T-cell (primary cell): ENCODE results near the gene FNBP1. TPM values are rescaled to one million over a fixed set of nuclear protein-coding genes. Genes with fewer than 3 reads are reported as not detected.

ENCODE experiments used
- ATAC-seq, 4 experiments: fragments of 200-7000 bp in 3 of 4; fragments of 150-1000 bp in 1 of 4; cut with Tn5 transposase; replicated peaks in 1 of 4; 1 replicate in 3 of 4; 2 replicates in 1 of 4; pipeline ENCODE4 v1.10.0; 2021; ENCODE audit warnings: moderate library complexity in 3 of 4, mild to moderate bottlenecking in 2 of 4, moderate number of reproducible peaks in 1 of 4
- CTCF ChIA-PET, 2 donors: fragments of 300-600 bp; sonication (Branson Sonifier 250); formaldehyde crosslinking; loops; one replicate each; lab custom pipeline; 2022; ENCODE audit warnings: antibody characterized with exemption in 2 of 2; lab: Charles Lee
- POLR2A ChIA-PET, 2 donors: fragments of 300-600 bp; sonication (Branson Sonifier 250); formaldehyde crosslinking; loops; one replicate each; lab custom pipeline; 2022; ENCODE audit warnings: antibody characterized with exemption in 2 of 2; lab: Charles Lee
- DNase-seq, 35 experiments: peaks; one replicate each; pipeline versions ENCODE4 v3.0.0 to v3.0.0-alpha.2; 2013 to 2023
- H3K27ac ChIP-seq: one replicate; pipeline ENCODE4 v1.5.1; 2013; ENCODE audit warnings: low read length
- H3K27me3 ChIP-seq, 2 experiments: replicated peaks in 1 of 2; 1 replicate in 1 of 2; 2 replicates in 1 of 2; pipeline versions ENCODE4 v1.6.1 to v1.7.0; 2013; ENCODE audit warnings: low read length in 1 of 2, mixed read lengths in 1 of 2; ENCODE audit not compliant: control insufficient read depth in 2 of 2, insufficient read depth in 2 of 2; ENCODE audit errors: extremely low read depth in 1 of 2
- H3K36me3 ChIP-seq, 2 donors: 1 replicate in 1 of 2; 2 replicates in 1 of 2; pipeline versions ENCODE4 v1.6.1 to v1.7.0; 2013; ENCODE audit warnings: low read length in 1 of 2; ENCODE audit not compliant: control insufficient read depth in 2 of 2, insufficient read depth in 1 of 2; ENCODE audit errors: extremely low read depth in 1 of 2
- H3K4me1 ChIP-seq, 2 experiments: 1 replicate in 1 of 2; 2 replicates in 1 of 2; pipeline versions ENCODE4 v1.6.1 to v1.7.0; 2013; ENCODE audit warnings: low read length in 2 of 2, mixed read lengths in 1 of 2; ENCODE audit not compliant: insufficient read depth in 2 of 2, control insufficient read depth in 1 of 2; ENCODE audit errors: extremely low read depth in 1 of 2
- H3K4me3 ChIP-seq, 2 donors: 1 replicate in 1 of 2; 2 replicates in 1 of 2; pipeline versions ENCODE4 v1.5.1 to v1.7.0; 2013; ENCODE audit warnings: mild to moderate bottlenecking in 2 of 2, low read length in 1 of 2, moderate library complexity in 1 of 2; ENCODE audit not compliant: control insufficient read depth in 1 of 2; ENCODE audit errors: extremely low read depth in 1 of 2
- H3K9me3 ChIP-seq: 2 replicates; pipeline ENCODE4 v1.7.0; 2013
- H3K27ac Mint-ChIP-seq, 2 donors: one replicate each; pipeline ENCODE4 v1.8.0; 2020 to 2021; ENCODE audit warnings: mild to moderate bottlenecking in 2 of 2, mixed read lengths in 2 of 2
- H3K27me3 Mint-ChIP-seq, 2 donors: one replicate each; pipeline ENCODE4 v1.8.0; 2021 to 2022; ENCODE audit warnings: mixed read lengths in 2 of 2
- H3K36me3 Mint-ChIP-seq: one replicate; pipeline ENCODE4 v1.8.0; 2021; ENCODE audit warnings: mixed read lengths
- H3K4me1 Mint-ChIP-seq, 3 donors: one replicate each; pipeline ENCODE4 v1.8.0; 2020 to 2022; ENCODE audit warnings: mixed read lengths in 3 of 3, mild to moderate bottlenecking in 1 of 3
- H3K4me3 Mint-ChIP-seq, 3 donors: one replicate each; pipeline ENCODE4 v1.8.0; 2020 to 2022; ENCODE audit warnings: mild to moderate bottlenecking in 3 of 3, mixed read lengths in 3 of 3, moderate library complexity in 3 of 3
- H3K9me3 Mint-ChIP-seq, 3 donors: one replicate each; pipeline ENCODE4 v1.8.0; 2020 to 2022; ENCODE audit warnings: mixed read lengths in 3 of 3
- WGBS: methylation state at CpG from one replicate; pipeline ENCODE4 v1.1.5; 2013; ENCODE audit warnings: missing lambda C conversion rate; ENCODE audit not compliant: insufficient coverage; 5-methylcytosine and 5-hydroxymethylcytosine counted together
- total RNA-seq, 35 experiments: library from RNA in 6 of 35; stranded (reverse) in 6 of 35; fragments of 120-200 nt in 1 of 35; gene quantifications; one replicate each; pipeline versions ENCODE4 v1.2.1 to v1.2.4 and lab custom pipeline; 2013 to 2026

The FNBP1 gene
- total RNA-seq, 5 donors from 2014 or later (not counting 1 experiment from before 2014, with no cell fraction given) = 166 to 211 (median 182) TPM

GRCh38 chr9:129979071-129979745 lies 63.8 kb downstream of the FNBP1 start:
- H3K9me3 Mint-ChIP-seq = no peaks in the 10 kb centered on the region
- peak overlapping the region; percentile 6 to 57 for H3K27ac Mint-ChIP-seq
- no peaks in the 10 kb centered on the region for H3K27me3 Mint-ChIP-seq
- WGBS = 100% methylated on average over 3 of the region's 8 CpGs
- Histone ChIP-seq H3K27ac (no peak overlapping the region), H3K9me3 (no peaks in the 10 kb centered on the region), H3K27me3 (no peaks in the 10 kb centered on the region), H3K4me1 (peaks cover under 1 to 19% of the 10 kb centered on the region in 2 experiments), H3K4me3 (no peak overlapping the region), H3K36me3 (peaks cover 9 to 51% of the 10 kb centered on the region in 2 donors)
- H3K4me1 Mint-ChIP-seq = peaks cover 42 to 50% (median 45%) of the 10 kb centered on the region in 3 donors
- DNase-seq (no peak), ATAC-seq (no peak)
- ChIA-PET CTCF (interaction anchor here in 1 of 2 donors (1.0 kb wide), 1 partner anchor 20 kb away, joined by 3 read pairs; no protein-coding TSS in a partner anchor), POLR2A (interaction anchor here in 1 of 2 donors (0.6 kb wide), 2 partner anchors 29 to 31 kb away, joined by 3 to 5 read pairs; no protein-coding TSS in a partner anchor)
- no peak overlapping the region for H3K4me3 Mint-ChIP-seq
- H3K36me3 Mint-ChIP-seq = peaks cover 27% of the 10 kb centered on the region

- Histone ChIP-seq H3K4me1 (no peaks in the 10 kb centered on the region), H3K36me3 (peaks cover 11 to 54% of the 10 kb centered on the region in 2 donors), H3K27me3 (no peaks in the 10 kb centered on the region), H3K27ac (no peak overlapping the region), H3K9me3 (no peaks in the 10 kb centered on the region), H3K4me3 (no peak overlapping the region)
- WGBS = 100% methylated on average over 2 of the region's 4 CpGs
- ATAC-seq (no peak), DNase-seq (no peak)
- Mint-ChIP-seq H3K27me3 (no peaks in the 10 kb centered on the region), H3K4me1 (peaks cover 13 to 34% (median 30%) of the 10 kb centered on the region in 3 donors), H3K27ac (peak overlapping the region; percentile 43 to 53), H3K36me3 (peaks cover 32% of the 10 kb centered on the region), H3K9me3 (no peaks in the 10 kb centered on the region), H3K4me3 (no peak overlapping the region)
- ChIA-PET CTCF (interaction anchor here in 1 of 2 donors (0.8 kb wide), 1 partner anchor 15 kb away, joined by 5 read pairs; no protein-coding TSS in a partner anchor), POLR2A (interaction anchor here in 1 of 2 donors (0.5 to 0.7 kb wide), 3 partner anchors 8 to 66 kb away, joined by 3 to 8 read pairs (median 5); no protein-coding TSS in a partner anchor)
These were observed 70.2 kb downstream of the FNBP1 start for GRCh38 chr9:129972816-129973215.

GRCh38 chr9:129968690-129969485 lies 74.1 kb downstream of the FNBP1 start:
- H3K4me1 Mint-ChIP-seq = peaks cover 41 to 59% (median 55%) of the 10 kb centered on the region in 3 donors
- Histone ChIP-seq H3K4me1 (peaks cover 19 to 28% of the 10 kb centered on the region in 2 experiments), H3K9me3 (no peaks in the 10 kb centered on the region), H3K27ac (peak overlapping the region; percentile 36), H3K4me3 (no peak overlapping the region), H3K27me3 (no peaks in the 10 kb centered on the region), H3K36me3 (peaks cover 8 to 41% of the 10 kb centered on the region in 2 donors)
- ChIA-PET POLR2A (interaction anchor here (0.6 to 1.4 kb wide), 9 partner anchors 8 to 82 kb away, joined by 3 to 8 read pairs (median 3); no protein-coding TSS in a partner anchor), CTCF (interaction anchor here in 1 of 2 donors (1.0 kb wide), 1 partner anchor 11 kb away, joined by 3 read pairs; no protein-coding TSS in a partner anchor)
- ATAC-seq (no peak), DNase-seq (no peak)
- H3K27ac Mint-ChIP-seq = peak overlapping the region; percentile 74 to 80
- no peak overlapping the region for H3K4me3 Mint-ChIP-seq
- no peaks in the 10 kb centered on the region for H3K9me3 Mint-ChIP-seq
- no CpG with 5 or more reads among the region's 4 CpGs for WGBS
- no peaks in the 10 kb centered on the region for H3K27me3 Mint-ChIP-seq
- H3K36me3 Mint-ChIP-seq = peaks cover 36% of the 10 kb centered on the region

GRCh38 chr9:129964901-129965734 lies 77.9 kb downstream of the FNBP1 start:
- POLR2A ChIA-PET = interaction anchor here (0.6 to 1.4 kb wide), 10 partner anchors 8 to 114 kb away, joined by 3 to 5 read pairs (median 4); partner anchors contain the start of gene FNBP1 (in 1 of the 2)
- WGBS = 95% methylated on average over 11 of the region's 21 CpGs
- H3K36me3 ChIP-seq = peaks cover 8 to 32% of the 10 kb centered on the region in 2 donors
- no peak overlapping the region for H3K4me3 ChIP-seq
- no peak for DNase-seq
- Mint-ChIP-seq H3K9me3 (no peaks in the 10 kb centered on the region), H3K27me3 (no peaks in the 10 kb centered on the region), H3K4me1 (peaks cover 74 to 79% (median 77%) of the 10 kb centered on the region in 3 donors), H3K36me3 (peaks cover 30% of the 10 kb centered on the region), H3K4me3 (peak overlapping the region in 1 of 3 donors; percentile 82), H3K27ac (peak overlapping the region; percentile 97 to 99)
- peaks cover 42 to 61% of the 10 kb centered on the region in 2 experiments for H3K4me1 ChIP-seq
- CTCF ChIA-PET = interaction anchor here in 1 of 2 donors (0.6 to 2.5 kb wide), 2 partner anchors 43 to 612 kb away, joined by 7 to 8 read pairs; no protein-coding TSS in a partner anchor
- H3K9me3 ChIP-seq = no peaks in the 10 kb centered on the region
- H3K27ac ChIP-seq = peak overlapping the region; percentile 94
- no peaks in the 10 kb centered on the region for H3K27me3 ChIP-seq
- no peak for ATAC-seq

- Histone ChIP-seq H3K9me3 (no peaks in the 10 kb centered on the region), H3K27ac (peak overlapping the region; percentile 94), H3K4me1 (peaks cover 42 to 68% of the 10 kb centered on the region in 2 experiments), H3K36me3 (peaks cover 13 to 44% of the 10 kb centered on the region in 2 donors), H3K27me3 (no peaks in the 10 kb centered on the region), H3K4me3 (peak overlapping the region; percentile 56 to 60)
- DNase-seq = peak; percentile 30 to 91 (median 76)
- Mint-ChIP-seq H3K4me1 (peaks cover 69 to 76% (median 71%) of the 10 kb centered on the region in 3 donors), H3K27me3 (no peaks in the 10 kb centered on the region), H3K4me3 (peak overlapping the region; percentile 82 to 84 (median 84)), H3K27ac (peak overlapping the region; percentile 97 to 99), H3K36me3 (peaks cover 30% of the 10 kb centered on the region), H3K9me3 (no peaks in the 10 kb centered on the region)
- 0% methylated on average over 6 of the region's 14 CpGs for WGBS
- CTCF ChIA-PET = interaction anchor here (0.5 to 2.5 kb wide), 14 partner anchors 18 to 1691 kb away, joined by 3 to 9 read pairs (median 5); partner anchors contain the start of gene GPR107 (in 1 of the 2)
- ATAC-seq = peak; percentile 95 to 96 (median 96)
- POLR2A ChIA-PET = interaction anchor here in 1 of 2 donors (0.5 to 1.6 kb wide), 9 partner anchors 9 to 731 kb away, joined by 3 to 6 read pairs (median 4); partner anchors contain the start of gene EXOSC2
These were observed 79.9 kb downstream of the FNBP1 start for GRCh38 chr9:129962889-129963703.
